ENCODE results near the gene SOX8. TPM values are rescaled to one million over a fixed set of nuclear protein-coding genes. Genes with fewer than 3 reads are reported as not detected.

SOX8 gene
- total RNA-seq, 1 experiment from 2014 or later = 5.2 TPM

GRCh38 chr16:935684-936083 is 45.9 kb upstream of the SOX8 start (continued):
- TF ChIP-seq SIN3A (IDR thresholded peaks at IDR 0.05; ENCODE audit: low read depth) = no peak
- TF ChIP-seq EZH2 (IDR thresholded peaks at IDR 0.05) = no peak
- no peak for TF ChIP-seq ELF1 (IDR thresholded peaks at IDR 0.05; ENCODE audit: borderline replicate concordance, low read depth)
- TF ChIP-seq ZFX (IDR thresholded peaks at IDR 0.05) = no peak

- CTCF ChIA-PET = no interaction called here
- no peaks in the 10 kb centered on the region for H3K79me2 ChIP-seq (ENCODE audit: insufficient read depth, low read length)
- ATAC-seq (no peak), DNase-seq (ENCODE audit: low read depth, low spot score) (no peak)
- no peaks in the 10 kb centered on the region for H3K4me1 ChIP-seq (ENCODE audit: control insufficient read depth in 1 of 2, insufficient read depth in 2 of 2, low read length in 2 of 2)
- TF ChIP-seq SRF (IDR thresholded peaks at IDR 0.05; ENCODE audit: low read depth) (no peak), EZH2 (IDR thresholded peaks at IDR 0.05) (no peak), ELF1 (IDR thresholded peaks at IDR 0.05; ENCODE audit: borderline replicate concordance, low read depth) (no peak), ATF3 (IDR thresholded peaks at IDR 0.05) (no peak), EGR1 (IDR thresholded peaks at IDR 0.05; ENCODE audit: low read depth) (no peak), ZFX (IDR thresholded peaks at IDR 0.05) (no peak), POLR2A (IDR thresholded peaks at IDR 0.05; ENCODE audit: borderline replicate concordance, extremely low read depth, insufficient read depth, insufficient read length) (no peak), CEBPB (IDR thresholded peaks at IDR 0.05; ENCODE audit: low read depth) (no peak), JUND (IDR thresholded peaks at IDR 0.05) (no peak)
- POLR2A ChIA-PET = no interaction called here
- H3K9me3 ChIP-seq (ENCODE audit: control insufficient read depth in 1 of 2, insufficient read depth in 1 of 2, low read depth in 1 of 2, low read length in 2 of 2) = peaks cover 0 to 4% of the 10 kb centered on the region in 2 experiments; a peak in 2 of 4 replicates
- H4K20me1 ChIP-seq (ENCODE audit: insufficient read depth) = no peaks in the 10 kb centered on the region
- no peaks in the 10 kb centered on the region for H3K9me2 ChIP-seq (ENCODE audit: insufficient read depth)
- BruUV-seq (replicated peaks) = no TSS peak
- no peak overlapping the region for H3K4me3 ChIP-seq (replicated peaks in 1 of 2; ENCODE audit: low read depth in 1 of 2, low read length in 2 of 2)
- no peak overlapping the region for H2AFZ ChIP-seq (ENCODE audit: low read depth, low read length, poor library complexity, severe bottlenecking)
- H3K27me3 ChIP-seq (ENCODE audit: insufficient read depth, low read length) = no peaks in the 10 kb centered on the region
- no peak overlapping the region for H3K4me2 ChIP-seq (ENCODE audit: low read length)
- H3K36me3 ChIP-seq (ENCODE audit: control insufficient read depth in 1 of 2, insufficient read depth in 2 of 2, low read length in 2 of 2) = no peaks in the 10 kb centered on the region; a peak in 1 of 4 replicates
- no peak overlapping the region for H3K27ac ChIP-seq (ENCODE audit: low read depth, low read length)
- RAD21 ChIA-PET (ENCODE audit: low non-redundant PET in 1 of 2, low total read pairs in 2 of 2, uncharacterized antibody in 2 of 2, unreplicated experiment in 2 of 2) = no interaction called here
- no peak overlapping the region for H3K9ac ChIP-seq (ENCODE audit: low read length)
- intact Hi-C loops (cut with micrococcal nuclease) = no loop called here
These were observed 44.3 kb upstream of the SOX8 start for GRCh38 chr16:937311-937710.

- ChIA-PET RAD21 (ENCODE audit: low non-redundant PET in 1 of 2, low total read pairs in 2 of 2, uncharacterized antibody in 2 of 2, unreplicated experiment in 2 of 2) (no interaction called here), POLR2A (no interaction called here), CTCF (no interaction called here)
- Histone ChIP-seq H3K79me2 (ENCODE audit: insufficient read depth, low read length) (no peaks in the 10 kb centered on the region), H3K9ac (ENCODE audit: low read length) (no peak overlapping the region), H3K9me3 (ENCODE audit: control insufficient read depth in 1 of 2, insufficient read depth in 1 of 2, low read depth in 1 of 2, low read length in 2 of 2) (peaks cover 0 to 4% of the 10 kb centered on the region in 2 experiments; a peak in 2 of 4 replicates), H4K20me1 (ENCODE audit: insufficient read depth) (no peaks in the 10 kb centered on the region), H3K27me3 (ENCODE audit: insufficient read depth, low read length) (no peaks in the 10 kb centered on the region), H2AFZ (ENCODE audit: low read depth, low read length, poor library complexity, severe bottlenecking) (no peak overlapping the region), H3K4me2 (ENCODE audit: low read length) (no peak overlapping the region), H3K36me3 (ENCODE audit: control insufficient read depth in 1 of 2, insufficient read depth in 2 of 2, low read length in 2 of 2) (no peaks in the 10 kb centered on the region; a peak in 1 of 4 replicates), H3K4me1 (ENCODE audit: control insufficient read depth in 1 of 2, insufficient read depth in 2 of 2, low read length in 2 of 2) (no peaks in the 10 kb centered on the region), H3K27ac (ENCODE audit: low read depth, low read length) (no peak overlapping the region), H3K4me3 (replicated peaks in 1 of 2; ENCODE audit: low read depth in 1 of 2, low read length in 2 of 2) (no peak overlapping the region), H3K9me2 (ENCODE audit: insufficient read depth) (no peaks in the 10 kb centered on the region)
- intact Hi-C loops (cut with micrococcal nuclease) = no loop called here
- no peak for DNase-seq (ENCODE audit: low read depth, low spot score)
- ATAC-seq = no peak
- no TSS peak for BruUV-seq (replicated peaks)
- no peak for TF ChIP-seq ELF1 (IDR thresholded peaks at IDR 0.05; ENCODE audit: borderline replicate concordance, low read depth)
- no peak for TF ChIP-seq POLR2A (IDR thresholded peaks at IDR 0.05; ENCODE audit: borderline replicate concordance, extremely low read depth, insufficient read depth, insufficient read length)
- no peak for TF ChIP-seq ZNF274 (IDR thresholded peaks at IDR 0.05; ENCODE audit: low read depth, low read length)
- no peak for TF ChIP-seq EZH2 (IDR thresholded peaks at IDR 0.05)
- no peak for TF ChIP-seq CBX3 (IDR thresholded peaks at IDR 0.05; ENCODE audit: low read depth)
- no peak for TF ChIP-seq YY1 (IDR thresholded peaks at IDR 0.05; ENCODE audit: extremely low read depth, insufficient replicate concordance, low read depth, low read length)
- no peak for TF ChIP-seq CEBPB (IDR thresholded peaks at IDR 0.05; ENCODE audit: low read depth)
- no peak for TF ChIP-seq FOSL1 (IDR thresholded peaks at IDR 0.05; ENCODE audit: low read depth)
- TF ChIP-seq ATF3 (IDR thresholded peaks at IDR 0.05) = no peak
- no peak for TF ChIP-seq RAD21 (IDR thresholded peaks at IDR 0.05; ENCODE audit: low read depth)
- no peak for TF ChIP-seq MAX (IDR thresholded peaks at IDR 0.05)
- no peak for TF ChIP-seq CTCF (IDR thresholded peaks at IDR 0.05 in 2 of 3, conservative IDR thresholded peaks at IDR 0.05 in 1 of 3; ENCODE audit: borderline replicate concordance in 1 of 3, insufficient read depth in 1 of 3, low read depth in 2 of 3, low read length in 2 of 3)
- no peak for TF ChIP-seq EGR1 (IDR thresholded peaks at IDR 0.05; ENCODE audit: low read depth)
- no peak for TF ChIP-seq SRF (IDR thresholded peaks at IDR 0.05; ENCODE audit: low read depth)
- no peak for TF ChIP-seq SP1 (IDR thresholded peaks at IDR 0.05; ENCODE audit: low read depth)
These were observed 43.8 kb upstream of the SOX8 start for GRCh38 chr16:937723-938122.
